Panc1 (cell line): Measurements from ENCODE around the gene MSH3. TPM values are rescaled to one million over a fixed set of nuclear protein-coding genes. Genes with fewer than 3 reads are reported as not detected.
"Not testable (repeated sequence)": the region's sequence is repeated elsewhere in the genome, so short reads cannot be mapped to it uniquely, and the experiment has no call there.

Experiments used
- ATAC-seq: fragments of 200-7000 bp; cut with Tn5 transposase; 2 replicates; pipeline ENCODE4 v1.9.1; 2020; ENCODE audit warnings: mild to moderate bottlenecking, moderate library complexity
- BruUV-seq: library from RNA; stranded (reverse); fragments of 400-500 nt; replicated peaks from 2 replicates; lab custom pipeline; 2021; lab: Mats Ljungman, UMichigan
- CTCF ChIA-PET: fragments of 300-600 bp; sonication (Branson Sonifier 250); formaldehyde crosslinking; loops from one replicate; lab custom pipeline; 2022; ENCODE audit warnings: antibody characterized with exemption; lab: Charles Lee
- POLR2A ChIA-PET: fragments of 300-600 bp; sonication (Branson Sonifier 250); formaldehyde crosslinking; loops from one replicate; lab custom pipeline; 2022; ENCODE audit warnings: antibody characterized with exemption; lab: Charles Lee
- DNase-seq: peaks from one replicate; pipeline ENCODE4 v3.0.0-alpha.2; 2010; ENCODE audit warnings: low read depth, low spot score
- H3K27ac ChIP-seq: 2 replicates; pipeline ENCODE4 v1.5.1; 2011; ENCODE audit warnings: mild to moderate bottlenecking, low read length, inconsistent platforms
- H3K27me3 ChIP-seq: fragments of 200-500 bp; sonication (Bioruptor generic); 2 replicates; pipeline ENCODE4 v1.6.0; 2014; ENCODE audit warnings: low read length, inconsistent platforms; ENCODE audit not compliant: control insufficient read depth, insufficient read depth
- H3K36me3 ChIP-seq: fragments of 200-500 bp; sonication (Bioruptor generic); 2 replicates; pipeline ENCODE4 v1.5.1; 2014; ENCODE audit warnings: inconsistent platforms, mild to moderate bottlenecking, low read length, moderate library complexity; ENCODE audit not compliant: control insufficient read depth, insufficient read depth
- H3K4me1 ChIP-seq: 2 replicates; pipeline ENCODE4 v1.5.1; 2011; ENCODE audit warnings: inconsistent platforms, mild to moderate bottlenecking, low read length, moderate library complexity; ENCODE audit not compliant: control insufficient read depth, insufficient read depth
- H3K4me3 ChIP-seq, 2 experiments: 2 replicates each; pipeline ENCODE4 v1.5.1; 2011 to 2012; ENCODE audit warnings: low read depth in 2 of 2, low read length in 2 of 2, mild to moderate bottlenecking in 2 of 2, inconsistent platforms in 1 of 2, moderate library complexity in 1 of 2
- H3K9me3 ChIP-seq: fragments of 200-500 bp; sonication (Bioruptor generic); 2 replicates; pipeline ENCODE4 v1.5.1; 2014; ENCODE audit warnings: low read depth, mild to moderate bottlenecking, inconsistent platforms, low read length, moderate library complexity; ENCODE audit not compliant: control insufficient read depth, insufficient read depth
- CTCF ChIP-seq: fragments of 450-650 bp; IDR thresholded peaks from 2 replicates; pipeline ENCODE4 v1.5.1; 2017; ENCODE audit warnings: mild to moderate bottlenecking
- POLR2AphosphoS5 ChIP-seq: IDR thresholded peaks from 2 replicates; pipeline ENCODE4 v1.6.1; 2012; ENCODE audit warnings: mild to moderate bottlenecking, low read depth, low read length, moderate library complexity
- REST ChIP-seq, 2 experiments: IDR thresholded peaks; 2 replicates each; pipeline ENCODE4 v1.6.1; 2011 to 2012; ENCODE audit warnings: low read depth in 2 of 2, control low read depth in 1 of 2, low read length in 1 of 2, mild to moderate bottlenecking in 1 of 2, moderate library complexity in 1 of 2; ENCODE audit not compliant: insufficient read depth in 1 of 2
- SIN3A ChIP-seq: IDR thresholded peaks from 2 replicates; pipeline ENCODE4 v1.6.1; 2012; ENCODE audit warnings: low read depth, mild to moderate bottlenecking, low read length, moderate library complexity, borderline replicate concordance; ENCODE audit not compliant: insufficient read depth
- TCF7L2 ChIP-seq: IDR thresholded peaks from 2 replicates; pipeline ENCODE4 v1.6.1; 2011; ENCODE audit warnings: mild to moderate bottlenecking, low read depth, low read length, inconsistent platforms
- in situ Hi-C: cut with HindIII; loops from 2 replicates; pipeline ENCODE4 v1.10.0; 2016; ENCODE audit warnings: low sequenced_read_pairs, low pct_unique_long_range_greater_than_20kb
- intact Hi-C: fragments of 100-400 bp; cut with micrococcal nuclease; formaldehyde crosslinking; loops from one replicate; pipeline ENCODE4 v1.10.0; 2022; ENCODE audit not compliant: unreplicated experiment
- total RNA-seq: library from RNA; stranded (reverse); gene quantifications from one replicate; pipeline ENCODE4 v1.2.1, GENCODE V29; 2021; ENCODE audit not compliant: unreplicated experiment

MSH3 gene
- total RNA-seq, 1 experiment from 2014 or later: 18.9 TPM

- no peaks in the 10 kb centered on the region for H3K27me3 ChIP-seq
- no peak for DNase-seq
- in situ Hi-C loops: no loop called here
- TF ChIP-seq SIN3A (no peak), REST (IDR thresholded peaks at IDR 0.05; ENCODE audit: insufficient read depth in 1 of 2, low read depth in 2 of 2, low read length in 1 of 2) (no peak), TCF7L2 (no peak), CTCF (no peak), POLR2AphosphoS5 (no peak)
- no peak overlapping the region for H3K4me3 ChIP-seq
- H3K9me3 ChIP-seq: no peaks in the 10 kb centered on the region
- no peak for ATAC-seq
- ChIA-PET CTCF (no interaction called here), POLR2A (no interaction called here)
- no peaks in the 10 kb centered on the region for H3K36me3 ChIP-seq
- intact Hi-C loops: no loop called here
- no peak overlapping the region for H3K27ac ChIP-seq
- no TSS peak for BruUV-seq
- H3K4me1 ChIP-seq: no peaks in the 10 kb centered on the region
Measured at GRCh38 chr5:80820685-80821084, 166.2 kb downstream of the MSH3 start.

GRCh38 chr5:80822640-80823039 is 168.2 kb downstream of the MSH3 start:
- no peak overlapping the region for H3K4me3 ChIP-seq
- CTCF ChIA-PET: no interaction called here
- H3K27ac ChIP-seq: no peak overlapping the region
- no peaks in the 10 kb centered on the region for H3K36me3 ChIP-seq
- DNase-seq: no peak
- no peaks in the 10 kb centered on the region for H3K4me1 ChIP-seq
- POLR2A ChIA-PET: no interaction called here
- no TSS peak for BruUV-seq
- no peaks in the 10 kb centered on the region for H3K27me3 ChIP-seq
- in situ Hi-C loops: no loop called here
- no peak for TF ChIP-seq CTCF
- intact Hi-C loops: no loop called here
- ATAC-seq: no peak
- H3K9me3 ChIP-seq: no peaks in the 10 kb centered on the region

GRCh38 chr5:80824159-80824558 is 169.7 kb downstream of the MSH3 start:
- H3K4me3 ChIP-seq, H3K27ac ChIP-seq, CTCF ChIA-PET, in situ Hi-C loops, H3K27me3 ChIP-seq, H3K9me3 ChIP-seq, H3K4me1 ChIP-seq, BruUV-seq, ATAC-seq, intact Hi-C loops, DNase-seq, H3K36me3 ChIP-seq, POLR2A ChIA-PET: not testable (repeated sequence)
